Measurements from ENCODE around the gene TANGO2.

TANGO2 gene

DNA sequence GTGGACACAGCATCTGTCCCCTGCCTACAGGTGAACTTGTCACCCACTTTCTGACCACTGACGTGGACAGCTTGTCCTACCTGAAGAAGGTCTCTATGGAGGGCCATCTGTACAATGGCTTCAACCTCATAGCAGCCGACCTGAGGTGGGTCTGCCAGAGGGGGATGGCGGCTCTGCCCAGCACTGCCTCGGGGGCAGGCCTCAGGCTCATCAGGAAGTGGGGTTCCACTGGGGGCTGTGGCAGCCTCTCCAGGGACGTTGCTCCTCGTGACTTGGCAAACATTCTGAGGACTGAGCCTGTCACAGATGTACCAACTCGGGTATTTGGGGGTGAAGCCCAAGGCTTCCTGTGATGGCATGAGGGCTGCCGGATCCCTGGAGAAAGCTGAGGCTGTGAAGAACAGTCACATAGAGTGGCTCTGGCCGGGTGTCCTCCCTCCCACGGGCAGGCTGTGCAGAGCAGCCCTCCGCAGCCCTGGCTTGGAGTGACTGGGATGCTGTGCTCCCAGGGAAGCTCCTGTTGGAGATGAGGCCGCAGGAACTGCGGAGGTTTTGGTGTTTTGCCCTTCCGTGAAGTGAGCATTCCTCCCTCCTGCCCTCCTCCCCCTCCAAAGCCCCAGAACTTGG lies 32.6 kb downstream of the TANGO2 start:
- H3K4me3 ChIP-seq (ENCODE audit: low read depth, low read length) = no peak overlapping the region
- no peak for TF ChIP-seq CTCF (IDR thresholded peaks at IDR 0.05; ENCODE audit: low read depth, low read length, missing control alignments)
- no peak for DNase-seq (ENCODE audit: low read depth)

GRCh38 chr22:20054034-20054427 lies 33.1 kb downstream of the TANGO2 start:
- no peak overlapping the region for H3K4me3 ChIP-seq (ENCODE audit: low read depth, low read length)
- no peak for DNase-seq (ENCODE audit: low read depth)
- TF ChIP-seq CTCF (IDR thresholded peaks at IDR 0.05; ENCODE audit: low read depth, low read length, missing control alignments) = no peak

DNA sequence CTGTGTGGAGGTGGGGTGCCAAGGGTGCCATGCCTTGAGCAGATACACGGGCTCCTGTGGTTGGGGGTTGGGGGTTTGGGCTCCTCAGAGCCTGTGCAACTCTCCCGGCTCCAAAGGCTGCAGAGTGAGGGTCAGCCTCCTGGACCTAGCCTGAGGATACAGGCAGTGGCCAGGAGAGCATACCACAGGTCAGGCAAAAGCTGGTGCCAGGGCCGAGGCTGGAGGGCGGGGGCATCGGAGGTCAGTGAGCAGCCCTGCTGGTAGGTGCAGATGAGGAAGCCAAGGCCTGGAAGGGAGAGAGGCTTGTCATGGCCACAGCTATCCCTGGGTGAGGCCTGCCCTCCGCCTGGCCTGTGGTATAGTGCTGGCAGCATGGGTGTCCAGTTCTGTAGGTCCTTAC lies 33.6 kb downstream of the TANGO2 start:
- no peak overlapping the region for H3K4me3 ChIP-seq (ENCODE audit: low read depth, low read length)
- DNase-seq (ENCODE audit: low read depth) = no peak
- no peak for TF ChIP-seq CTCF (IDR thresholded peaks at IDR 0.05; ENCODE audit: low read depth, low read length, missing control alignments)

DNA sequence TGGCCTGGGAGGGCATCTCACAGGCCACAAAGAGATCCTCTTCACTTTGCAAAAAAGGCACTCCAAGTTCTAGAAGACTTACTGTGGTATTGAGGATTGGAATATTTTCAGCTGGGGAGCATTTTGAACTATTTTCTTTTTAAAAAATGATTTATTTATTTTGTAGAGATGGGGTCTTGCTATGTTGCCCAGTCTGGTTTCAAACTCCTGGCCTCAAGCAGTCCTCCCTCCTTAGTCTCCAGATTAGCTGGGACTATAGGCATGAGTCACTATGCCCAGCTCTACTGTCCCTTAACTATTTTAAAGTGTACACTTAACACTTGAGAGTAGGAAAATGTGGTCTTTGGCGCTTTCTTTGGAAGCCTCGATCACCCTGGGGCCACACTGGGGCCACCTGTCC lies 34.2 kb downstream of the TANGO2 start:
- H3K4me3 ChIP-seq (ENCODE audit: low read depth, low read length) = no peak overlapping the region
- no peak for TF ChIP-seq CTCF (IDR thresholded peaks at IDR 0.05; ENCODE audit: low read depth, low read length, missing control alignments)
- DNase-seq (ENCODE audit: low read depth) = no peak

DNA sequence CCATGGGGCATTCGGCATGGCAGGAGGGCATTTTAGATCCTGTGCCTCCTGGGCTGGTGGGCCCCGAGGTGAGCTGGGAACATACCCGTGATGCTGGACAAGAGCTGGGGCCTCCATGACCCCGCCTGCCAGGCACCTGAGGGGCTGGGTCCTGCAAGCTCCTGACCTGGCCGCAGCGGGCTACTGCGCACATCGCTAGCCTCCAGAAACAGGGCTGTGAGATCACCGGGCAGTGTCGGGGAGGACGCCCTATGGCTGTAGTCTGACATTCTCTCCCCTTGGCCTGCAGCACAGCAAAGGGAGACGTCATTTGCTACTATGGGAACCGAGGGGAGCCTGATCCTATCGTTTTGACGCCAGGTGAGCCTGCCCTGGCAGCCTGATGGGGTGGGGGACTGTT lies 34.7 kb downstream of the TANGO2 start:
- no peak overlapping the region for H3K4me3 ChIP-seq (ENCODE audit: low read depth, low read length)
- no peak for TF ChIP-seq CTCF (IDR thresholded peaks at IDR 0.05; ENCODE audit: low read depth, low read length, missing control alignments)
- no peak for DNase-seq (ENCODE audit: low read depth)

DNA sequence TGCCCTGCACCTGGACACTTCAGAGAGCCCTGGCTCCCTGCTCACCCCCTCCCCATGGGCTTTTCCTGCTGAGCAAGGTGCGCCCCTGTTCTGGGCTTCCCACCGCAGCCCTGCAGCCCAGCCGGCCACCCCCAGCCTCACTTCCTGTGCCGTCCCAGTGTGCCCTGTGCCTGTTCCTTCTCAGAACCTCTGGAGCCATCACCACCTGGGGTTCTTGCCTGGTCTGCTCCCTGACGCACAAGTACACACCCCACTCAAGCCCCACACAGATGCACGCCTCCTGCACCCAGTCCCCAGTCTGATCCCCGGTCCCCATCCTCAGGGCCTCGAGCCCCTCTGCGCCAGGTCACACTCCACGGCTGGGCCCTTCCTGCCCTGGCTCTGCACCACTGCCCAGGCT lies 35.3 kb downstream of the TANGO2 start:
- TF ChIP-seq CTCF (IDR thresholded peaks at IDR 0.05; ENCODE audit: low read depth, low read length, missing control alignments) = no peak
- H3K4me3 ChIP-seq (ENCODE audit: low read depth, low read length) = no peak overlapping the region
- DNase-seq (ENCODE audit: low read depth) = no peak

DNA sequence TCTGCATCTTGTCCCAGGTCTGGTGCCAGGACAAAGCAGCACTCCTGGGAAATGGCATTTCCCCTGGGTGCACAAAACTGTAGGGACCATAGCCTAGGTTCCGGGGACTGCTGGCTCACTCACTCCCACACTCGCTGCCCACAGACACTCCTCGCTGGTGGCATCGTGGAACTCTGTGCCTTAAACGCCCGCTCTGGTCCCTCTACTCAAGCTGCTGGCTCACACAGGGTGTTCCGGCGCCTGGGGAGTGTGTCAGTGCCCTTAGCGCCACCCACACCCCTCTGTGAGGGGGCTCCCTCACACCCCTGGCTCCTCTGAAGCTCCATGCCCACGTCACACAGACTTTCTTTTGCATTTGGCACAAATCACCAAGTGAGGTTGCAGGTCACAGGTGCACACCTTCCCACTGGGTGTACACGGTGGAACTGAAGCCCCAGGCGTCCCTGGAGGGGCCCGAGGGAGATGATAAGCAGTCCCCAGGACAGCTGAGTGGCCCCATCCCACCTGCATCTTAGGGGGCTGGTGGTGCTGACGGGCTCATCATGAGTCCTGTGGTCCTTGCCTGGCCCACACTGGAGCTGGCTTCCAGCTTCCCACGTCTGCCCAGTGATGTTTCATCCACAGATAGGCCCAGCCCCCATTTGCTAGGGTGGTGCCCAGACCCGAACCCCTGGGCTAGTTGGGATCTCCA lies 35.9 kb downstream of the TANGO2 start:
- TF ChIP-seq CTCF (IDR thresholded peaks at IDR 0.05; ENCODE audit: low read depth, low read length, missing control alignments) = no peak

More for the DNA sequence above, 35.9 kb downstream of the TANGO2 start:
- H3K4me3 ChIP-seq (ENCODE audit: low read depth, low read length) = no peak overlapping the region
- no peak for DNase-seq (ENCODE audit: low read depth)
